GM12878 (cell line): Measurements from ENCODE around the gene PALLD. TPM values are rescaled to one million over a fixed set of nuclear protein-coding genes. Genes with fewer than 3 reads are reported as not detected.

ENCODE experiments used
- ATAC-seq: fragments of 200-7000 bp; cut with Tn5 transposase; 3 replicates; pipeline ENCODE4 v1.9.1; 2020; ENCODE audit warnings: mild to moderate bottlenecking, moderate library complexity
- BruUV-seq: library from RNA; stranded (reverse); fragments of 400-500 nt; replicated peaks from 2 replicates; lab custom pipeline; 2021; lab: Mats Ljungman, UMichigan
- CTCF ChIA-PET: fragments of 300-600 bp; sonication (Branson Sonifier 250); formaldehyde crosslinking; extraction: SDS; loops from one replicate; lab custom pipeline; 2021; ENCODE audit warnings: inconsistent platforms; lab: Yijun Ruan, JAX
- POLR2A ChIA-PET: fragments of 350-600 bp; formaldehyde crosslinking; extraction: SDS; loops from one replicate; lab custom pipeline; 2021; ENCODE audit warnings: inconsistent platforms; lab: Charles Lee
- RAD21 ChIA-PET: fragments of 300-600 bp; sonication (Branson Sonifier 250); formaldehyde crosslinking; loops from one replicate; lab custom pipeline; 2023; ENCODE audit warnings: antibody characterized with exemption; ENCODE audit not compliant: unreplicated experiment; lab: Charles Lee
- SMC1A ChIA-PET: fragments of 300-600 bp; sonication (Branson Sonifier 250); formaldehyde crosslinking; loops from one replicate; lab custom pipeline; 2023; ENCODE audit not compliant: unreplicated experiment, uncharacterized antibody; lab: Charles Lee
- DNase-seq: peaks from one replicate; pipeline ENCODE4 v3.0.0-alpha.2; 2011; ENCODE audit warnings: low read depth, low spot score
- FAIRE-seq: peaks from 3 replicates; lab custom pipeline; 2011; peaks lifted over from hg19 to GRCh38; lab: Jason Lieb, UNC
- H2AFZ ChIP-seq: 2 replicates; pipeline ENCODE4 v1.6.0; 2011; ENCODE audit warnings: low read depth, low read length, control low read depth; ENCODE audit not compliant: control insufficient read depth
- H3K27ac ChIP-seq: 2 replicates; pipeline ENCODE4 v1.5.1; 2011; ENCODE audit warnings: control low read depth; ENCODE audit not compliant: control insufficient read depth, insufficient read depth
- H3K27me3 ChIP-seq, 2 experiments: replicated peaks in 1 of 2; 2 replicates each; pipeline versions ENCODE4 v1.6.0 to v1.6.1; 2011; ENCODE audit warnings: low read length in 1 of 2; ENCODE audit not compliant: control insufficient read depth in 2 of 2, insufficient read depth in 2 of 2
- H3K36me3 ChIP-seq, 2 experiments: 2 replicates each; pipeline ENCODE4 v1.5.1; 2011; ENCODE audit warnings: low read length in 1 of 2; ENCODE audit not compliant: control insufficient read depth in 2 of 2, insufficient read depth in 2 of 2
- H3K4me1 ChIP-seq: 2 replicates; pipeline ENCODE4 v1.6.1; 2011; ENCODE audit warnings: mild to moderate bottlenecking, low read length, moderate library complexity, mixed read lengths; ENCODE audit not compliant: control insufficient read depth, insufficient read depth
- H3K4me2 ChIP-seq: 2 replicates; pipeline ENCODE4 v1.6.0; 2011; ENCODE audit warnings: control low read depth; ENCODE audit not compliant: control insufficient read depth, insufficient read depth
- H3K4me3 ChIP-seq: fragments of 200-600 bp; sonication (generic); 2 replicates; pipeline ENCODE4 v1.5.1; 2016
- H3K79me2 ChIP-seq: 2 replicates; pipeline ENCODE4 v1.6.0; 2011; ENCODE audit warnings: low read length; ENCODE audit not compliant: control insufficient read depth, insufficient read depth
- H3K9ac ChIP-seq: 2 replicates; pipeline ENCODE4 v1.8.0; 2011; ENCODE audit warnings: low read length, control low read depth, mixed read lengths; ENCODE audit not compliant: control insufficient read depth, insufficient read depth
- H3K9me3 ChIP-seq: replicated peaks from 3 replicates; pipeline ENCODE4 v1.5.1; 2011; ENCODE audit warnings: mild to moderate bottlenecking, low read length; ENCODE audit not compliant: control insufficient read depth, insufficient read depth
- H4K20me1 ChIP-seq: 2 replicates; pipeline ENCODE4 v1.6.0; 2011; ENCODE audit not compliant: control insufficient read depth, insufficient read depth
- ATF2 ChIP-seq: IDR thresholded peaks from 2 replicates; pipeline ENCODE4 v1.6.1; 2012; ENCODE audit warnings: low read length, inconsistent platforms
- BCL11A ChIP-seq: IDR thresholded peaks from 2 replicates; pipeline ENCODE4 v1.6.1; 2011; ENCODE audit warnings: low read depth, low read length
- E4F1 ChIP-seq: fragments of 450-650 bp; IDR thresholded peaks from 2 replicates; pipeline ENCODE4 v1.6.1; 2018; ENCODE audit warnings: borderline replicate concordance, mild to moderate bottlenecking; ENCODE audit not compliant: partially characterized antibody
- ETV6 ChIP-seq, 2 experiments: fragments of 450-650 bp in 1 of 2; IDR thresholded peaks in 1 of 2; conservative IDR thresholded peaks in 1 of 2; 2 replicates each; pipeline ENCODE4 v1.6.1; 2014; ENCODE audit warnings: antibody characterized with exemption in 1 of 2, borderline replicate concordance in 1 of 2, low read depth in 1 of 2, mild to moderate bottlenecking in 1 of 2, moderate library complexity in 1 of 2
- NFYB ChIP-seq: IDR thresholded peaks from 2 replicates; pipeline ENCODE4 v1.6.1; 2011; ENCODE audit warnings: low read depth, mild to moderate bottlenecking, low read length, improper control_type of control experiment, moderate library complexity; ENCODE audit not compliant: insufficient read depth
- RUNX3 ChIP-seq: IDR thresholded peaks from 2 replicates; pipeline ENCODE4 v1.6.1; 2012; ENCODE audit warnings: low read length, inconsistent platforms
- SMAD5 ChIP-seq: IDR thresholded peaks from 2 replicates; pipeline ENCODE4 v1.6.1; 2016; ENCODE audit warnings: antibody characterized with exemption, low read depth
- STAT1 ChIP-seq: fragments of 450-650 bp; conservative IDR thresholded peaks from 2 replicates; pipeline ENCODE4 v1.6.1; 2014; ENCODE audit warnings: antibody characterized with exemption, mild to moderate bottlenecking
- TCF12 ChIP-seq: IDR thresholded peaks from 2 replicates; pipeline ENCODE4 v1.6.1; 2011; ENCODE audit warnings: low read depth, mild to moderate bottlenecking, low read length
- ZBED1 ChIP-seq: IDR thresholded peaks from 2 replicates; pipeline ENCODE4 v1.6.1; 2016; ENCODE audit warnings: borderline replicate concordance
- WGBS: methylation state at CpG from one replicate; pipeline ENCODE4 v1.1.6; 2016; ENCODE audit warnings: low lambda C conversion rate; ENCODE audit not compliant: insufficient replicate concordance, insufficient coverage; ENCODE audit errors: missing lambda C conversion rate; 5-methylcytosine and 5-hydroxymethylcytosine counted together
- in situ Hi-C: fragments of 300-500 bp; cut with MboI; formaldehyde crosslinking; loops from 9 replicates; pipeline ENCODE4 v1.14.3; 2018; ENCODE audit warnings: mixed read lengths
- intact Hi-C: fragments of 100-400 bp; cut with micrococcal nuclease; formaldehyde crosslinking; loops from one replicate; pipeline ENCODE4 v1.14.2; 2022; ENCODE audit not compliant: unreplicated experiment
- polyA plus RNA-seq, 11 experiments: library from polyadenylated mRNA; depleted of rRNA in 4 of 11; unstranded in 6 of 11; stranded (reverse) in 5 of 11; fragments of >200 nt; fragmentation: Nextera tagmentation in 4 of 11; fragmentation: Illumina TruSeq in 1 of 11; extraction: Ambion mirVana in 4 of 11; extraction: Trizol in 1 of 11; gene quantifications; 1 replicate in 1 of 11; 2 replicates in 10 of 11; pipeline versions ENCODE4 v1.2.1 to v1.2.3, GENCODE V29; 2011 to 2016; ENCODE audit warnings: inconsistent platforms in 2 of 11, missing spikeins in 2 of 11, low read depth in 1 of 11
- total RNA-seq, 4 experiments: library from RNA; depleted of rRNA in 3 of 4; stranded (reverse); fragments of >200 nt in 3 of 4; fragmentation: Illumina TruSeq in 1 of 4; extraction: Trizol in 1 of 4; gene quantifications; 2 replicates each; pipeline versions ENCODE4 v1.2.1 to v1.2.3, GENCODE V29; 2013 to 2021

The PALLD gene
- total and polyA plus RNA-seq, 10 of the 15 experiments (the other 5 are each of a cell fraction or from before 2014, with no cell fraction given) = 1.0 to 7.7 (median 1.7) TPM

- RAD21 ChIA-PET = interaction anchor here (1.2 kb wide), 1 partner anchor 88 kb away, joined by 3 read pairs; no protein-coding TSS in a partner anchor
- FAIRE-seq = no peak
- Histone ChIP-seq H3K4me1 (no peaks in the 10 kb centered on the region), H3K9me3 (no peaks in the 10 kb centered on the region), H3K27me3 (no peaks in the 10 kb centered on the region), H3K9ac (no peak overlapping the region), H3K4me2 (no peak overlapping the region), H2AFZ (no peak overlapping the region), H3K36me3 (no peaks in the 10 kb centered on the region), H4K20me1 (no peaks in the 10 kb centered on the region), H3K79me2 (no peaks in the 10 kb centered on the region), H3K27ac (no peak overlapping the region), H3K4me3 (no peak overlapping the region)
- 28% methylated on average over 5 of the region's 5 CpGs for WGBS
- CTCF ChIA-PET = interaction anchor here (1.0 to 1.5 kb wide), 2 partner anchors 11 to 33 kb away, joined by 3 to 4 read pairs; no protein-coding TSS in a partner anchor
- intact Hi-C loops = no loop called here
- BruUV-seq = no TSS peak
- no peak for DNase-seq
- TF ChIP-seq ATF2 (no peak), SMAD5 (no peak), STAT1 (no peak), RUNX3 (no peak), ZBED1 (no peak), E4F1 (no peak), BCL11A (no peak), TCF12 (no peak), NFYB (no peak), ETV6 (conservative IDR thresholded peaks at IDR 0.05 in 1 of 2, IDR thresholded peaks at IDR 0.05 in 1 of 2; ENCODE audit: borderline replicate concordance in 1 of 2, low read depth in 1 of 2) (no peak)
- in situ Hi-C loops = no loop called here
- peak; percentile 42 for ATAC-seq
- SMC1A ChIA-PET = interaction anchor here (1.0 to 1.3 kb wide), 2 partner anchors 8 to 13 kb away, joined by 3 to 4 read pairs; no protein-coding TSS in a partner anchor
- POLR2A ChIA-PET = interaction anchor here (1.1 kb wide), 1 partner anchor 13 kb away, joined by 3 read pairs; no protein-coding TSS in a partner anchor
Measured at GRCh38 chr4:168744021-168744420, 247.2 kb downstream of the PALLD start.
